Spleen (tissue), 11 donors: ENCODE results near the gene CACNG7. TPM values are rescaled to one million over a fixed set of nuclear protein-coding genes. Genes with fewer than 3 reads are reported as not detected.
A peak's percentile ranks its signal among the peaks of the same experiment; 100 is the strongest.

Experiments used
- DNase-seq: peaks from one replicate; pipeline ENCODE4 v3.0.0-alpha.2; 2020
- H3K27ac ChIP-seq, 8 donors: fragments of 200-600 bp; sonication (generic) in 7 of 8; 1 replicate in 4 of 8; 2 replicates in 4 of 8; pipeline versions ENCODE4 v1.5.0 to v1.8.0; 2016 to 2021; ENCODE audit warnings: inconsistent platforms in 4 of 8, mild to moderate bottlenecking in 4 of 8, moderate library complexity in 1 of 8
- H3K27me3 ChIP-seq, 7 donors: fragments of 200-600 bp; sonication (generic) in 6 of 7; replicated peaks in 1 of 7; 1 replicate in 4 of 7; 2 replicates in 3 of 7; pipeline versions ENCODE4 v1.5.0 to v1.8.0; 2016 to 2021; ENCODE audit warnings: inconsistent platforms in 3 of 7, mild to moderate bottlenecking in 1 of 7
- H3K36me3 ChIP-seq, 6 donors: fragments of 200-600 bp; sonication (generic) in 5 of 6; 1 replicate in 4 of 6; 2 replicates in 2 of 6; pipeline versions ENCODE4 v1.5.0 to v1.8.0; 2016 to 2021; ENCODE audit warnings: inconsistent platforms in 2 of 6
- H3K4me1 ChIP-seq, 6 donors: fragments of 200-600 bp; sonication (generic) in 5 of 6; 1 replicate in 3 of 6; 2 replicates in 3 of 6; pipeline versions ENCODE4 v1.5.0 to v1.8.0; 2016 to 2021; ENCODE audit warnings: inconsistent platforms in 3 of 6
- H3K4me3 ChIP-seq, 8 donors: fragments of 200-600 bp; sonication (generic) in 7 of 8; 1 replicate in 4 of 8; 2 replicates in 4 of 8; pipeline versions ENCODE4 v1.5.0 to v1.8.0; 2016 to 2021; ENCODE audit warnings: inconsistent platforms in 4 of 8, mild to moderate bottlenecking in 4 of 8, moderate library complexity in 2 of 8
- H3K9me3 ChIP-seq, 8 donors: fragments of 200-600 bp; sonication (generic) in 7 of 8; 1 replicate in 4 of 8; 2 replicates in 4 of 8; pipeline versions ENCODE4 v1.5.0 to v1.8.0; 2016 to 2021; ENCODE audit warnings: inconsistent platforms in 4 of 8
- CTCF ChIP-seq, 11 experiments: fragments of 200-600 bp in 7 of 11; fragments of 450-650 bp in 4 of 11; sonication (generic) in 4 of 11; IDR thresholded peaks in 8 of 11; conservative IDR thresholded peaks in 3 of 11; 1 replicate in 7 of 11; 2 replicates in 4 of 11; pipeline versions ENCODE4 v1.4.0 to v1.8.0; 2016 to 2021; ENCODE audit warnings: antibody characterized with exemption in 11 of 11, inconsistent platforms in 4 of 11, mild to moderate bottlenecking in 1 of 11
- POLR2A ChIP-seq, 3 donors: fragments of 450-650 bp; IDR thresholded peaks; one replicate each; pipeline ENCODE4 v1.5.1; 2017; ENCODE audit warnings: antibody characterized with exemption in 3 of 3, mild to moderate bottlenecking in 1 of 3
- POLR2AphosphoS5 ChIP-seq, 3 donors: sonication (generic); formaldehyde crosslinking; IDR thresholded peaks; one replicate each; pipeline ENCODE4 v1.5.1; 2017; ENCODE audit warnings: antibody characterized with exemption in 3 of 3
- WGBS, 5 donors: extraction: QIAGEN DNeasy Blood & Tissue Kit in 3 of 5; methylation state at CpG; one replicate each; pipeline versions ENCODE4 v1.1.5 to v1.1.7; 2013 to 2018; 5-methylcytosine and 5-hydroxymethylcytosine counted together
- intact Hi-C: fragments of 100-400 bp; cut with DNase I; formaldehyde crosslinking; loops from one replicate; pipeline ENCODE4 v1.15.0; 2023; ENCODE audit warnings: low total_unique reads
- polyA plus RNA-seq, 3 donors: library from polyadenylated mRNA; stranded (reverse); fragments of 200-250 nt; gene quantifications; one replicate each; pipeline ENCODE4 v1.2.1, GENCODE V29; 2013
- total RNA-seq, 7 donors: library from RNA; depleted of rRNA in 3 of 7; stranded (reverse); fragments of >200 nt in 3 of 7; fragmentation: NEBNext Ultra II Directional in 4 of 7; extraction: Animal tissue kit (Norgen Biotek cat#: 25700) in 4 of 7; gene quantifications; one replicate each; pipeline versions ENCODE4 v1.1.0 to v1.2.1, GENCODE V29; 2016 to 2021
- donor health status: healthy with polysubstance abuse.
- donor health status: DM: no; HTN: no; CAD: no; lungs with moderate emphysema.
- donor health status: DM: no; HTN: no; CAD: no.
- donor health status: Bipolar disorder and iron deficiency.
- donor health status: healthy.
- donor health status: DM: no; HTN: no; CAD: no.
- donor health status: DM: yes; HTN: yes; CAD: no.

CACNG7 gene
- total and polyA plus RNA-seq, 10 donors = not detected

- no peak overlapping the region for H3K4me3 ChIP-seq
- H3K36me3 ChIP-seq = no peaks in the 10 kb centered on the region
- 63 to 80% (median 71%) methylated on average over 6 to 18 of the region's 18 CpGs for WGBS, 5 donors
- no peak overlapping the region for H3K27ac ChIP-seq
- no peaks in the 10 kb centered on the region for H3K9me3 ChIP-seq
- no peak for DNase-seq
- intact Hi-C loops = no loop called here
- peaks cover 0 to 19% (median 12%) of the 10 kb centered on the region in 6 donors for H3K4me1 ChIP-seq
- H3K27me3 ChIP-seq = peaks cover 0 to 79% (median 40%) of the 10 kb centered on the region in 7 donors
- TF ChIP-seq POLR2AphosphoS5 (IDR thresholded peaks at IDR 0.05) = no peak
- peak in 2 of 11 experiments; percentile 7 to 13 for TF ChIP-seq CTCF (IDR thresholded peaks at IDR 0.05 in 8 of 11, conservative IDR thresholded peaks at IDR 0.05 in 3 of 11)
Measured at GRCh38 chr19:53912653-53913052, 3.6 kb downstream of the CACNG7 start.

- no peaks in the 10 kb centered on the region for H3K4me1 ChIP-seq
- H3K4me3 ChIP-seq = no peak overlapping the region
- H3K36me3 ChIP-seq = no peaks in the 10 kb centered on the region
- H3K27ac ChIP-seq = no peak overlapping the region
- intact Hi-C loops = no loop called here
- TF ChIP-seq CTCF (IDR thresholded peaks at IDR 0.05 in 8 of 11, conservative IDR thresholded peaks at IDR 0.05 in 3 of 11) (no peak), POLR2AphosphoS5 (IDR thresholded peaks at IDR 0.05) (no peak), POLR2A (IDR thresholded peaks at IDR 0.05) (no peak)
- no peaks in the 10 kb centered on the region for H3K9me3 ChIP-seq
- 49 to 60% (median 57%) methylated on average over 6 to 8 of the region's 8 CpGs for WGBS, 5 donors
- peaks cover 0 to 65% (median 18%) of the 10 kb centered on the region in 7 donors for H3K27me3 ChIP-seq
- no peak for DNase-seq
Measured at GRCh38 chr19:53915000-53915399, 5.9 kb downstream of the CACNG7 start.

- Histone ChIP-seq H3K4me1 (no peaks in the 10 kb centered on the region), H3K27ac (no peak overlapping the region), H3K27me3 (peaks cover 0 to 55% (median 8%) of the 10 kb centered on the region in 7 donors), H3K9me3 (no peaks in the 10 kb centered on the region), H3K4me3 (no peak overlapping the region), H3K36me3 (no peaks in the 10 kb centered on the region)
- intact Hi-C loops = no loop called here
- WGBS, 5 donors = 68 to 82% (median 77%) methylated on average over 6 of the region's 6 CpGs
- TF ChIP-seq CTCF (IDR thresholded peaks at IDR 0.05 in 8 of 11, conservative IDR thresholded peaks at IDR 0.05 in 3 of 11) (no peak), POLR2AphosphoS5 (IDR thresholded peaks at IDR 0.05) (no peak), POLR2A (IDR thresholded peaks at IDR 0.05) (no peak)
- no peak for DNase-seq
Measured at GRCh38 chr19:53916004-53916403, 6.9 kb downstream of the CACNG7 start.

- intact Hi-C loops = no loop called here
- no peak for TF ChIP-seq CTCF (IDR thresholded peaks at IDR 0.05 in 8 of 11, conservative IDR thresholded peaks at IDR 0.05 in 3 of 11)
- no peak for TF ChIP-seq POLR2A (IDR thresholded peaks at IDR 0.05)
- TF ChIP-seq POLR2AphosphoS5 (IDR thresholded peaks at IDR 0.05) = no peak
- H3K4me3 ChIP-seq = no peak overlapping the region
- H3K9me3 ChIP-seq = no peaks in the 10 kb centered on the region
- DNase-seq = no peak
- 82 to 94% (median 90%) methylated on average over 7 of the region's 7 CpGs for WGBS, 5 donors
- H3K4me1 ChIP-seq = no peaks in the 10 kb centered on the region
- H3K36me3 ChIP-seq = no peaks in the 10 kb centered on the region
- peaks cover 0 to 42% (median 8%) of the 10 kb centered on the region in 7 donors for H3K27me3 ChIP-seq
- no peak overlapping the region for H3K27ac ChIP-seq
Measured at GRCh38 chr19:53917356-53917755, 8.3 kb downstream of the CACNG7 start.
